ENCODE measurements around the gene ITGB2.

Gene ITGB2

GRCh38 chr21:44957901-44958451 is 37.3 kb upstream of the ITGB2 start:
- no peak for TF ChIP-seq CTCF (IDR thresholded peaks at IDR 0.05; ENCODE audit: control insufficient read depth, extremely low read depth, insufficient read depth)
- no peak for DNase-seq (ENCODE audit: low read depth)
- H3K4me3 ChIP-seq (ENCODE audit: low read depth, low read length): no peak overlapping the region

- TF ChIP-seq CTCF (IDR thresholded peaks at IDR 0.05; ENCODE audit: control insufficient read depth, extremely low read depth, insufficient read depth): no peak
- no peak overlapping the region for H3K4me3 ChIP-seq (ENCODE audit: low read depth, low read length)
- no peak for DNase-seq (ENCODE audit: low read depth)
Measured at GRCh38 chr21:44957047-44957831, 36.5 kb upstream of the ITGB2 start.

- H3K4me3 ChIP-seq (ENCODE audit: low read depth, low read length): no peak overlapping the region
- TF ChIP-seq CTCF (IDR thresholded peaks at IDR 0.05; ENCODE audit: control insufficient read depth, extremely low read depth, insufficient read depth): no peak
- no peak for DNase-seq (ENCODE audit: low read depth)
Measured at GRCh38 chr21:44956356-44957046, 35.8 kb upstream of the ITGB2 start.

- H3K4me3 ChIP-seq (ENCODE audit: low read depth, low read length): no peak overlapping the region
- TF ChIP-seq CTCF (IDR thresholded peaks at IDR 0.05; ENCODE audit: control insufficient read depth, extremely low read depth, insufficient read depth): no peak
- DNase-seq (ENCODE audit: low read depth): no peak
Measured at GRCh38 chr21:44955798-44956175, 35.1 kb upstream of the ITGB2 start.

- no peak for DNase-seq (ENCODE audit: low read depth)
- no peak overlapping the region for H3K4me3 ChIP-seq (ENCODE audit: low read depth, low read length)
- no peak for TF ChIP-seq CTCF (IDR thresholded peaks at IDR 0.05; ENCODE audit: control insufficient read depth, extremely low read depth, insufficient read depth)
Measured at GRCh38 chr21:44955141-44955797, 34.6 kb upstream of the ITGB2 start.

- H3K4me3 ChIP-seq (ENCODE audit: low read depth, low read length): no peak overlapping the region
- DNase-seq (ENCODE audit: low read depth): no peak
- no peak for TF ChIP-seq CTCF (IDR thresholded peaks at IDR 0.05; ENCODE audit: control insufficient read depth, extremely low read depth, insufficient read depth)
Measured at GRCh38 chr21:44954281-44954771, 33.6 kb upstream of the ITGB2 start.
